Stimulated activated CD8-positive, alpha-beta memory T cell treated with anti-CD3 and anti-CD28 coated beads, Interleukin-4, amount 100 ng/mL, for 24 hours (primary cell): ENCODE data around the gene PKN2.
"Not testable (repeated sequence)": the region's sequence is repeated elsewhere in the genome, so short reads cannot be mapped to it uniquely, and the experiment has no call there.

Source experiments
- DNase-seq: peaks from one replicate; pipeline ENCODE4 v3.0.0-alpha.2; 2020; ENCODE audit warnings: low read depth

PKN2 gene

GRCh38 chr1:88880717-88881116 lies 196.6 kb downstream of the PKN2 start:
- not testable (repeated sequence) for DNase-seq

GRCh38 chr1:88883156-88883555 lies 199.1 kb downstream of the PKN2 start:
- no peak for DNase-seq
